Activated naive CD4-positive, alpha-beta T cell treated with Interleukin-2 at 50 U/mL for 16 hours (primary cell): ENCODE results near the gene MYH15.

ENCODE experiments used
- DNase-seq: peaks from one replicate; pipeline ENCODE4 v3.0.0-alpha.2; 2020

Gene MYH15

GRCh38 chr3:108409800-108410178, 100.6 kb downstream of the MYH15 start:
- DNase-seq, result no peak

GRCh38 chr3:108408883-108409799, 101.3 kb downstream of the MYH15 start:
- no peak for DNase-seq

- DNase-seq, result no peak
Measured at GRCh38 chr3:108407886-108408285, 102.5 kb downstream of the MYH15 start.

GRCh38 chr3:108406661-108407206, 103.7 kb downstream of the MYH15 start:
- DNase-seq, result no peak

GRCh38 chr3:108406063-108406660, 104.2 kb downstream of the MYH15 start:
- no peak for DNase-seq

- DNase-seq, result no peak
Measured at GRCh38 chr3:108404368-108404767, 106.0 kb downstream of the MYH15 start.

- no peak for DNase-seq
Measured at GRCh38 chr3:108403686-108404345, 106.6 kb downstream of the MYH15 start.

- no peak for DNase-seq
Measured at GRCh38 chr3:108403198-108403597, 107.2 kb downstream of the MYH15 start.

GRCh38 chr3:108401836-108402235, 108.6 kb downstream of the MYH15 start:
- no peak for DNase-seq

GRCh38 chr3:108398510-108398909, 111.9 kb downstream of the MYH15 start:
- DNase-seq, result no peak

GRCh38 chr3:108396336-108396735, 114.1 kb downstream of the MYH15 start:
- no peak for DNase-seq

GRCh38 chr3:108394563-108394962, 115.8 kb downstream of the MYH15 start:
- no peak for DNase-seq

GRCh38 chr3:108394016-108394415, 116.4 kb downstream of the MYH15 start:
- DNase-seq, result no peak

GRCh38 chr3:108393128-108393900, 117.1 kb downstream of the MYH15 start:
- no peak for DNase-seq

GRCh38 chr3:108391917-108392593, 118.3 kb downstream of the MYH15 start:
- DNase-seq, result no peak

- no peak for DNase-seq
Measured at GRCh38 chr3:108389372-108389771, 121.0 kb downstream of the MYH15 start.

- DNase-seq, result peak; percentile 9
Measured at GRCh38 chr3:108388136-108389132, 122.0 kb downstream of the MYH15 start.

GRCh38 chr3:108387063-108387462, 123.3 kb downstream of the MYH15 start:
- DNase-seq, result no peak

GRCh38 chr3:108383306-108383705, 127.1 kb downstream of the MYH15 start:
- no peak for DNase-seq

- no peak for DNase-seq
Measured at GRCh38 chr3:108381529-108382140, 128.8 kb downstream of the MYH15 start.
